ENCODE measurements around the gene SMIM12.

The SMIM12 gene, protein sequence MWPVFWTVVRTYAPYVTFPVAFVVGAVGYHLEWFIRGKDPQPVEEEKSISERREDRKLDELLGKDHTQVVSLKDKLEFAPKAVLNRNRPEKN

DNA sequence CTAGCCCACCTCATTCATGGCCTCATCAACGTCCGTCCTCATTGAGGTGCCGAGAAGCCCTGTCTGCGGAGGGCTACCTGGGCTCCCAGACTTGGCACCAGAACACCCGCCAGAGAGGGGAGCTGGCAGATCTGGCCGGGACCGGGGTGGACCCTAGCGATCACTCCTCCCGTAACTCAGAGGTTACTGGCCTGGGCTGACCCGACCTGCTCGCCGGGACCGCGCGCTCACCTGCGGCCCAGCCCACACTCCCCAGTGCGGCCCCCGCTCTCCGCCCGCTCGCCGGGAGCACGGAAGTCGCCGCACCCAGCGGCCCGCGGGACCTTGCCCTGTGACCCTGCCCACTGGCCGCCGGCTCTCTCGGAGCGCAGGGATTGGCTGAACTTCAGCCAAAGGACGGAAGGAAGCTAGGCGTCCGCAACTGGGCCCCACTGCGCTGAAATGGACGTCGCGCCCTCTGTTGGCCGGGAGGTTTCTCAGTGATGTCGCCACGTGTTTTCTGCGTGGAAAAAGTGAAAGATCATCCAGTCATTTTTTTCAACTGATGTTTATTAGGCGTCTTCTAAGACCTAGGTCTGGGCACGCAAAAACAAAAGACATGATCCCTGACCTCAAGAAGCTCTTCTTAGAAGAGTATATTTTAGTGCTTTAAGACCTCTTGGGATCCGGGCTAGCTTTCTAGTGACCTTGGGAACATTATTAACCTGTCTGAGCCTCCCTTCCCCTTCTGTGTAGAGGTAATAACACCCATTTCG is at the start of gene SMIM12:
SMIM12 (minus strand) TSS at position 304 of the 755 bp plus-strand sequence. CDS start 3,772 bp downstream, outside the sequence.
- TF ChIP-seq, protein P1, sequence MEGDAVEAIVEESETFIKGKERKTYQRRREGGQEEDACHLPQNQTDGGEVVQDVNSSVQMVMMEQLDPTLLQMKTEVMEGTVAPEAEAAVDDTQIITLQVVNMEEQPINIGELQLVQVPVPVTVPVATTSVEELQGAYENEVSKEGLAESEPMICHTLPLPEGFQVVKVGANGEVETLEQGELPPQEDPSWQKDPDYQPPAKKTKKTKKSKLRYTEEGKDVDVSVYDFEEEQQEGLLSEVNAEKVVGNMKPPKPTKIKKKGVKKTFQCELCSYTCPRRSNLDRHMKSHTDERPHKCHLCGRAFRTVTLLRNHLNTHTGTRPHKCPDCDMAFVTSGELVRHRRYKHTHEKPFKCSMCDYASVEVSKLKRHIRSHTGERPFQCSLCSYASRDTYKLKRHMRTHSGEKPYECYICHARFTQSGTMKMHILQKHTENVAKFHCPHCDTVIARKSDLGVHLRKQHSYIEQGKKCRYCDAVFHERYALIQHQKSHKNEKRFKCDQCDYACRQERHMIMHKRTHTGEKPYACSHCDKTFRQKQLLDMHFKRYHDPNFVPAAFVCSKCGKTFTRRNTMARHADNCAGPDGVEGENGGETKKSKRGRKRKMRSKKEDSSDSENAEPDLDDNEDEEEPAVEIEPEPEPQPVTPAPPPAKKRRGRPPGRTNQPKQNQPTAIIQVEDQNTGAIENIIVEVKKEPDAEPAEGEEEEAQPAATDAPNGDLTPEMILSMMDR (IDR thresholded peaks at IDR 0.05) = peak; percentile 96
- no peak for TF ChIP-seq ZFX (IDR thresholded peaks at IDR 0.05; ENCODE audit: borderline replicate concordance)
- peak within 1 kb of the TSS; percentile 67 for H3K27ac ChIP-seq

DNA sequence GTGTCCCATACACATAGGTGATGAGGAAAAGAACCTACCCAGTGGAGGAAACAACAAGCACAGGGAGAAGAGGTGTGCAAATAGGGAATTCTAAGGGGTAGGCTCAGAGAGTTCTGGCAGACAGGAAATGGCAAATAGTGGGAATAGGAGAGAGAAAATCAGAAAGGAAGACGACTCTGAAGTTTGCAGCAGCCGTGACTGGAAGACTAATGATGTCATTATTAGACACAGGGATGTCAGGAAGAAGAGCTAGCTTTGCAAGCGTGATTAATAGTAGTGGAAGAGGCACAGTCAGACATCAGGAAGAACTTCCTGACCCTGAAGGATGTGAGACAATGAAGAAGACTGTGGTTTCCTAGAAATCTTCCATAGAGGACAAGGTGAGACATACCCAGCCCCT is 48.8 kb upstream of the SMIM12 start:
- TF ChIP-seq ZFX (IDR thresholded peaks at IDR 0.05; ENCODE audit: borderline replicate concordance) = no peak
- TF ChIP-seq, protein P1 (IDR thresholded peaks at IDR 0.05) = no peak
- H3K27ac ChIP-seq = no peak overlapping the region

DNA sequence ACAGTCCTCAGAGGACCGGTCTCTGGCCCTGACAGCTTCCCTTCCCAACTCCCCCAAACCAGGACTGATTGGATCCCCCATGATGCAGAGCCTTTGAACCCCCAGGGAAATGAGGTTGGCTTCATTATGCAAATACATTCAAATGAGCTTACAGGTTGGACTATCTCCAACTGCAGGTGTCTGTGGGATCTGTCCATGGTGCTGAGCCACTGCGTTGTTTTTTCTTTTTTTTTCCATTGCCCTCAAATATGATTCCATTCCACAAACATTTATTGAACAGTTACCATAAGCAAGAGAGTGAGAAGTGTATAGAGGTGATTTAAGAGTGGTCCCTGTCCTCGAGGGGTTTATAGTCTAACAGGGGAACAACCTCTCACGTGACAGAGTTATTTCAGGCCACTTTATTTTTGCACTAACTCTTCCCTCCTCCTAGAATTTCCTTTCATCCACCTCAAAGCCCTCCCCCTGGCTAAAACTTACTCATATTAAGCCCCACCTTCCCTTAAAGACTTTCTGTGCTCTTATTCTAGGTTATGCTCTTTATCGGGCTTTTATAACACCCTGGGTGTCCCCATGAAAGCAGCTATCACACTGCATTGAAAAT is 48.0 kb upstream of the SMIM12 start:
- no peak overlapping the region for H3K27ac ChIP-seq
- TF ChIP-seq, protein P1 (IDR thresholded peaks at IDR 0.05) = no peak

DNA sequence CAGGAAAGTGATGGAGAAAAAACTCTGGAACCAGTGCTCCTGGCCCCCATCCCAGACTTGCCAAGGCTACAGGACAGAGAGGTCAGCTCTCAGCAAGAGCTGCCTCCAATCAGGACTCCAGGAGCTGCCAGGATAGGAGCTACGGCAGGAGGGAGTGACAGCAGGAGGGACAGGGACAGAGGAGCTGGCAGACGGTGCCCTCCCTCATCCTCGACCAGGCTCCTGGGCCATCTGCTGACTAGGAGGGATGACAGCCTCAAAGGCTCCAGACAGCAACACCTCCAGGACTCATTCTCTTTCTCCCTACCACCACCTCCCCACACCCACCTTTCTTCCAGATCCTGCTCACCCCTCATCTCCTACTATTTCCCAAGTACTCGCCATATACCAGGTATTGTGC is 47.2 kb upstream of the SMIM12 start:
- TF ChIP-seq, protein P1 (IDR thresholded peaks at IDR 0.05) = no peak
- no peak for TF ChIP-seq ZFX (IDR thresholded peaks at IDR 0.05; ENCODE audit: borderline replicate concordance)
- no peak overlapping the region for H3K27ac ChIP-seq

DNA sequence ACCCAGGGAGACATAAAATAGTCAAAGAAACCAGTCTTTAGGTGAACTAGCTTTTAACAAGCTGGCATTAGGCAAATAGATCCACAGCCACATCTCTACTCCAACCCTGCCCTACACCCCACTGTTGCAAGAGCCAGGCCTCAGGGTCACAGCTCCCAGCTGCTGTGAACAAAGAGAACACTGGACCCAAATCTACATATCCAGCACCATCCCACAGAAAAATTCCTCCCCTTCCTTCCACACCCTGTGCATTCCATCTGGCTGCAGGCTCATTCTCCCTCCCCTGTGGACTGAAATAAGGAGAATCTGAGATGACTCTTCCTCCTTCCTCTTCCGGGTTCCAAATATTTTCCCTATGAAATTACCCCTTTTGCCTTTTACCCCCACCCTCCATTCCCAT is 46.7 kb upstream of the SMIM12 start:
- no peak overlapping the region for H3K27ac ChIP-seq
- TF ChIP-seq ZFX (IDR thresholded peaks at IDR 0.05; ENCODE audit: borderline replicate concordance) = no peak
- TF ChIP-seq, protein P1 (IDR thresholded peaks at IDR 0.05) = no peak

DNA sequence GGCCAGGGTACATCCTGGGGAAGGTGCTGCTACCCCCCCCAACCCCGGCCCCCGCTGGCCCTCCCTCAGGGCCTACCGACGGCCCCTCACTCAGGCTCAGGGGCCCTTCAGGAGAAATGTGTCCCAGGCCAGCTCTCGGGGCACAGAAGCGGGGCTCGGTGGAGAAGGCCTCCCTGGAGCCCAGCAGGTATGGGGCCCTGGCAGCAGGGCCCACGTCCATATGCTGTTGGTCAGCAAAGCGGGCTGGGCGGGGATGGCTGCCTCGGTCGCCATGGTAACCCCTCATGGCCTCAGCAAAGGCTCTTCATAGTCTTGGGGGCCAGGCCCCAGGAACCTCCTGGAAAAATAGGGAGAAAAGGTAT is 45.5 kb upstream of the SMIM12 start:
- no peak overlapping the region for H3K27ac ChIP-seq
- no peak for TF ChIP-seq ZFX (IDR thresholded peaks at IDR 0.05; ENCODE audit: borderline replicate concordance)
- TF ChIP-seq, protein P1 (IDR thresholded peaks at IDR 0.05) = no peak

Data from 22Rv1 (cell line).